Measurements from ENCODE around the gene PSME1.
A peak's percentile ranks its signal among the peaks of the same experiment; 100 is the strongest.

Gene PSME1

GRCh38 chr14:24130717-24131548, 5.1 kb upstream of the PSME1 start:
- DNase-seq, result no peak

GRCh38 chr14:24131549-24131966, 4.4 kb upstream of the PSME1 start:
- no peak for DNase-seq

GRCh38 chr14:24132061-24132685, 3.8 kb upstream of the PSME1 start:
- no peak for DNase-seq

GRCh38 chr14:24132976-24133375, 3.0 kb upstream of the PSME1 start:
- no peak for DNase-seq

- DNase-seq, result no peak
These were observed 2.3 kb upstream of the PSME1 start for GRCh38 chr14:24133735-24134134.

GRCh38 chr14:24135584-24135833, 485 bp upstream of the PSME1 start:
- DNase-seq, result no peak

- DNase-seq, result no peak
These were observed 912 bp downstream of the PSME1 start for GRCh38 chr14:24136684-24137528.

GRCh38 chr14:24137529-24138395, 1.8 kb downstream of the PSME1 start:
- no peak for DNase-seq

- DNase-seq, result no peak
These were observed 2.6 kb downstream of the PSME1 start for GRCh38 chr14:24138396-24139271.

GRCh38 chr14:24139272-24139934, 3.4 kb downstream of the PSME1 start:
- DNase-seq, result no peak

GRCh38 chr14:24141097-24141880, 5.3 kb downstream of the PSME1 start, which contains the start of gene EMC9:
Gene EMC9, minus strand, starts transcription at chr14:24141591. Its CDS starts 287 bp downstream, at chr14:24141304.
- peak; percentile 99 for DNase-seq

- DNase-seq, result no peak
These were observed 7.5 kb downstream of the PSME1 start for GRCh38 chr14:24143511-24143910.

- DNase-seq, result no peak
These were observed 8.5 kb downstream of the PSME1 start for GRCh38 chr14:24144451-24144850.

- DNase-seq, result no peak
These were observed 9.2 kb downstream of the PSME1 start for GRCh38 chr14:24145219-24145618.

GRCh38 chr14:24145690-24146452, 9.9 kb downstream of the PSME1 start:
- no peak for DNase-seq

- DNase-seq, result peak; percentile 93 to 95
These were observed 10.5 kb downstream of the PSME1 start, which contains the start of gene PSME2 for GRCh38 chr14:24146453-24146977. Gene PSME2, minus strand, starts transcription at chr14:24146610. Its CDS starts 29 bp downstream, at chr14:24146581.

- DNase-seq, result peak; percentile 94 to 95
These were observed 11.2 kb downstream of the PSME1 start, which contains the start of gene RNF31 for GRCh38 chr14:24146978-24147760. Gene RNF31, plus strand, starts transcription at chr14:24147498. Its CDS starts 201 bp downstream, at chr14:24147699.
